Measurements from ENCODE around the gene PDE4D. TPM values are rescaled to one million over a fixed set of nuclear protein-coding genes. Genes with fewer than 3 reads are reported as not detected.

PDE4D gene
- total and polyA plus RNA-seq, 11 donors, result 5.2 to 68.3 (median 42.1) TPM

DNA sequence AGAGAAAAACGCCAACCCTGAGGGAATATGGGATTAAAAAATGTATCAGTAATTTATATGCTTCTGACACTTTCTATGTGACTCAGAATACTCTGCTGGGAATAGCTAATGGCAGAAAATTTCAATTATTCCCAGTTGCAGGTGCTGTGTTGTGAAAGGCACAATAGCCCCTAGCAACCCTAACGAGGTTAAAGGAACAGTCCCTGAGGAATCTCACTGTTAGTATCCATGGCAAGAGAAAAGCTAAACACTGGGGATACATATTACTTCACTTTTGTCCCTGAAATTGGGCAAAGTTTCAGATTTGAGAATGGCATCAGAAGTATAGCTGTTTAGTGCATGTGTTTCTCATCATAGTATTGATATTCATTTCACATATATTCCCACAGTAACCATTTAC, 755.7 kb downstream of the PDE4D start:
- intact Hi-C loops (cut with DNase I), result no loop called here
- TF ChIP-seq POLR2A (IDR thresholded peaks at IDR 0.05), result no peak
- TF ChIP-seq, protein P1, sequence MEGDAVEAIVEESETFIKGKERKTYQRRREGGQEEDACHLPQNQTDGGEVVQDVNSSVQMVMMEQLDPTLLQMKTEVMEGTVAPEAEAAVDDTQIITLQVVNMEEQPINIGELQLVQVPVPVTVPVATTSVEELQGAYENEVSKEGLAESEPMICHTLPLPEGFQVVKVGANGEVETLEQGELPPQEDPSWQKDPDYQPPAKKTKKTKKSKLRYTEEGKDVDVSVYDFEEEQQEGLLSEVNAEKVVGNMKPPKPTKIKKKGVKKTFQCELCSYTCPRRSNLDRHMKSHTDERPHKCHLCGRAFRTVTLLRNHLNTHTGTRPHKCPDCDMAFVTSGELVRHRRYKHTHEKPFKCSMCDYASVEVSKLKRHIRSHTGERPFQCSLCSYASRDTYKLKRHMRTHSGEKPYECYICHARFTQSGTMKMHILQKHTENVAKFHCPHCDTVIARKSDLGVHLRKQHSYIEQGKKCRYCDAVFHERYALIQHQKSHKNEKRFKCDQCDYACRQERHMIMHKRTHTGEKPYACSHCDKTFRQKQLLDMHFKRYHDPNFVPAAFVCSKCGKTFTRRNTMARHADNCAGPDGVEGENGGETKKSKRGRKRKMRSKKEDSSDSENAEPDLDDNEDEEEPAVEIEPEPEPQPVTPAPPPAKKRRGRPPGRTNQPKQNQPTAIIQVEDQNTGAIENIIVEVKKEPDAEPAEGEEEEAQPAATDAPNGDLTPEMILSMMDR (IDR thresholded peaks at IDR 0.05), result no peak
- Histone ChIP-seq H3K4me1 (peaks cover 0 to 10% (median 0%) of the 10 kb centered on the region in 12 donors), H3K9me3 (no peaks in the 10 kb centered on the region), H3K36me3 (no peaks in the 10 kb centered on the region), H3K27me3 (no peaks in the 10 kb centered on the region), H3K4me3 (no peak overlapping the region), H3K27ac (no peak overlapping the region)
- ATAC-seq (no peak), DNase-seq (no peak)
- 82 to 92% (median 85%) methylated on average over 2 of the region's 2 CpGs for WGBS, 4 donors

DNA sequence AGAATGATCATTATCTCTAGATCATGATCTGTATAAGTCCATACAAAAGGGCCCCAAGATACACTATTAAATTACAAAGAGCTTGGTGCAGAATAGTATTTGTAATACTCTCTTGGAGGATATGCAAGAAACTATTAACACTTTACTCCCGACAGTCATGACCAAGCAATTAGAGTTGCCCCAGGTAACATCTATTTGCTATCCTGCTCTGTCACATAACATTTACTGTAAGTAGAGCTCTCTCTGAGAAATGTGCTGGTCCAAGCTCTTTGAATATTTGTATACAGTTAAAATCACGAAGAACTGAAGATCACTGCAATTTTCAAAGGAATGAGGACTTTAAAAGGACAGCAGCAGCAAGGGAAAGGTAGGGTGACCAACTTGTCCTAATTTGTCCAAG, 757.0 kb downstream of the PDE4D start:
- Histone ChIP-seq H3K36me3 (no peaks in the 10 kb centered on the region), H3K27me3 (no peaks in the 10 kb centered on the region), H3K4me1 (peaks cover 0 to 10% (median 0%) of the 10 kb centered on the region in 12 donors), H3K9me3 (no peaks in the 10 kb centered on the region), H3K27ac (no peak overlapping the region), H3K4me3 (no peak overlapping the region)
- intact Hi-C loops (cut with DNase I), result no loop called here
- WGBS, 4 donors, result 44 to 72% (median 54%) methylated on average over 2 of the region's 2 CpGs
- TF ChIP-seq POLR2A (IDR thresholded peaks at IDR 0.05), result no peak
- TF ChIP-seq, protein P1 (IDR thresholded peaks at IDR 0.05), result no peak
- no peak for DNase-seq
- no peak for ATAC-seq

DNA sequence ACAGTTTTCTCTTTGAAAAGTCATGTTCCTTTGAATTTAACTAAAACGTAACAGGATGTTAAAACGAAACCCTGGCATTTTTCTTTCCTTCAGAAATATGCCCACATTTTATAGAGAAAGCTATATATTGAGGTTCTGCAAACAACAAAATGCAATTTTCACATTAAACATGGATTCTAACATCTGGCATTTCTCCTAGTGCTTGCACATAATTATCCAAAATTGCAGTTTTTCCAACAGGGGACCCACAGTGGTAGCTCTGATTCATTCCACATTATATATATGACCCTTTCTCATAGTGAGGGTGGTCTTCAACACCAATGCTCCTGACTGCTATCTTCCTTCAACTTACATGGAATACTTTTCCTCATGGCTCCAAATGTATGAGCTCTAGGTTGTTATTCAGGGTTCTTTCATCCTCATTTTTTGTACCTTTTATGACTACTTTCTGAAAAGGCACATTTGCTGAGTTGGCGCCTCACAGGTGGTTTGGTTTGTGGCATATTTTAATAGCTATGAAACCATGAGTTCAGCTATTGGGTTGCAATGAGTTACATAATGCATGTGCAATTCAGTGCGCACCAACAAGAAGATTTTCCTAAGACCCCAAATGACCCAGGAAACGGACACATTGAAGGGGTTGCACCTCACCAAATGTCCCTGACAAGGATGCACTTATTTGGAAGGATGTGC, 758.9 kb downstream of the PDE4D start:
- intact Hi-C loops (cut with DNase I), result no loop called here
- ATAC-seq, result no peak

DNA sequence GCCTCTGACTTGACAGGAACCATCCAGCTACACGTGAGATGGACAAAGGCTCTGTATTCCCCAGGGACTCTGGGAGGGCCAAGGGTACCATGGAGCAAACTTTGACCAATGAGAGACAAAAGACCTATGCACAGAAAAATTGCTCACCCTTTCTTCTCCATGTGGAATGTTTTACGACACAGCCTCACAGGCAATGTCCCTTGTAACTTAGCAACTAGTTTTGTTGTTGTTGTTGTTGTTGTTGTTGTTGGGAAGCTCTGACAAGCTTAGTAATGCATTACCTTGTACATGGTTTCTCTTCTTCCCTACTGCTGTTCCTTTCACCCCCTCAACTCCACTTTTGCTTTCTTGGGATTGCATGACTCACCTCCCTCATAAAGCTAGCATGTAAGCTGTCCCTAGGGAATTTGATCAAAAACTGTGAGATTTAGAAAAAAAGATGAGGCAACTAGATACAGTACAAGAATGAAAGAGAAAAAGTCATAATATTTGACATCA, 759.7 kb downstream of the PDE4D start:
- Histone ChIP-seq H3K27me3 (no peaks in the 10 kb centered on the region), H3K4me3 (no peak overlapping the region), H3K27ac (no peak overlapping the region), H3K36me3 (no peaks in the 10 kb centered on the region), H3K9me3 (no peaks in the 10 kb centered on the region), H3K4me1 (peaks cover 0 to 10% (median 0%) of the 10 kb centered on the region in 12 donors)
- intact Hi-C loops (cut with DNase I), result no loop called here
- DNase-seq (no peak), ATAC-seq (peak in 1 of 4 donors; percentile 18)
- 80 to 84% (median 82%) methylated on average over 2 of the region's 2 CpGs for WGBS, 4 donors
- TF ChIP-seq POLR2A (IDR thresholded peaks at IDR 0.05), result no peak
- TF ChIP-seq, protein P1 (IDR thresholded peaks at IDR 0.05), result no peak

More for the DNA sequence above, 758.9 kb downstream of the PDE4D start:
- no peaks in the 10 kb centered on the region for H3K27me3 ChIP-seq
- no peak overlapping the region for H3K27ac ChIP-seq
- no peak overlapping the region for H3K4me3 ChIP-seq
- DNase-seq, result no peak
- 87 to 92% (median 88%) methylated on average over 5 of the region's 5 CpGs for WGBS, 4 donors
- TF ChIP-seq, protein P1 (IDR thresholded peaks at IDR 0.05), result no peak
- TF ChIP-seq POLR2A (IDR thresholded peaks at IDR 0.05), result no peak
- H3K9me3 ChIP-seq, result no peaks in the 10 kb centered on the region
- H3K36me3 ChIP-seq, result no peaks in the 10 kb centered on the region
- peaks cover 0 to 8% (median 0%) of the 10 kb centered on the region in 12 donors for H3K4me1 ChIP-seq

Data from heart left ventricle (tissue), 16 donors.